Stimulated activated CD8-positive, alpha-beta memory T cell treated with anti-CD3 and anti-CD28 coated beads, Interleukin-2, amount 100 ng/mL, for 48 hours (primary cell): ENCODE measurements around the gene GRIN3A.

ENCODE experiments used
- DNase-seq, 2 donors: peaks; one replicate each; pipeline ENCODE4 v3.0.0-alpha.2; 2020; ENCODE audit warnings: low read depth in 2 of 2

Gene GRIN3A

DNA sequence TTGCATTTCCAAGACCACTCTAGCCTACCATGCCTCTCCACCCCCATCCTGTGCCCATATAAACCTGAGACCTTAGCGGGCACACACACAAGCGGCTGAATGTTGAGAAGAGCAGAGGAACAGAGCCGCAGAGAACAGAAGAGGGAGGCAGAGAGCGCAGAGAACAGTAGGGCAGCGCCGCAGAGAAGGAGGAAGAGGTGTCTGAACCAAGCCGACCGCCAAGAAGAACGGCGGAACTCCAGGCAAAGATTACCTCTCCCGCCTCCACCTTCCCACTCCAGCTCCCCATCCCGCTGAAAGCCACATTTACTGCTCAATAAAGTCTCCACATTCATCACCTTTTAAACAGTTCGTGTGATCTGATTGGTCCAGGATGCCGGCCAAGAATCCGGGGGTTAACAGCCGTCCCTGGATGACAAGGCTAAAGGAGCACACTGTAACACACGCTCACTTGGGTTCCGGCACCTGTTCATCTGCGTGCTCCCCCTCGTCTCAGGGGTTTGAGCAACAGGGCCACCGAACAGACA is 33.2 kb downstream of the GRIN3A start:
- peak; percentile 7 to 17 for DNase-seq

DNA sequence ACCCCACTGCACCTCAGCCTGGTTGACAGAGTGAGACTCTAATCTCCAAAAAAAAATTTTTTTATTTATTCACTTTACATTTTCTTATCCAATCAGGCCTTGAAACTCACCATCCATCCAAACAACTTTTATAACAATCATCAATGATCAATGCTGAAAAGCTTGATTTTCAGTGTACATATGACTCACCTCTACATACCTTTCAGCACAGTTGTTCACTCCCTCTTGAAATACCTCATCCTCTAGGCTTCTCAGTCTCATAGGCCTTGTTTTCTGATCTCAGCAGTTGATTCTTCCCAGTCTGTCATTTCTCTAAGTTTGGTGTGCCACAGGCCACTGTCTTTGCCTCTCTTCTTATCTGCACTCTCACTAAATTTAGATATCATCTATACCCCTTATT is 36.2 kb downstream of the GRIN3A start:
- DNase-seq: no peak

DNA sequence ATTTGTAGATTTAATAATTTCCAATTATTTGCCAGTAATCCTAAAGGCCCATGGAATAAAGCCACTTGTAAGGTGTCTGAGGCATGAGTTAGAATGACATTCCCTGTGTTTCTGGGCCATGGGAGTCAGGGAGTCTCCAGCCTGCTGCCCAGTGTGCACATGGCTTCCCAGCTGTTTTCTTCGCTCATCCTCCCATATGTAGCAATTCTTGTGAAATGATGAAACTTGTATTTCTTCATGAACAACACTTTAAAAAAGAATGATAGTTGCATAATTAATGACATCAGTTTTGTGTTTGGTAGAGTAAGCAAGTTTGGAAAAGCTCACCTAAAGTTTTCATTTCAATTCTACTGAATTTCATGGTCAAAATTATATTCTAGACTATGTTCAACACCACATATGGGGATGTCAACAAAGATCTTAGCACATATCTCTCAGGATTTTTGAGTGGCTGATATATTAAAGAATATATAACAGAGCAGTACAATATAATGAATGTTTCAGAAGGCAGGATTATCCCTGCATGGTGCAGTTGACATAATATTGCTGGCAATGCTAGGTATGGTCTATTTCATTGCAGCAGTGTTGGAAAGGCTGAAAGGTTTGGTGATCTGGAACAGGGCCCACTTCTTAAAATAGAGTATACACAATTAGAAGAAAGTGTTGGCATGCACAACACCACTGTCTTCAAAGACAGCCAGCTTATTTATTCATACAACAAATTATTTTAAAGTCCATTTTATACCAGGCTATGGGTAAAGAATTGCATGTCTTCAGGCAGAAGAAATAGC is 44.7 kb downstream of the GRIN3A start:
- no peak for DNase-seq

DNA sequence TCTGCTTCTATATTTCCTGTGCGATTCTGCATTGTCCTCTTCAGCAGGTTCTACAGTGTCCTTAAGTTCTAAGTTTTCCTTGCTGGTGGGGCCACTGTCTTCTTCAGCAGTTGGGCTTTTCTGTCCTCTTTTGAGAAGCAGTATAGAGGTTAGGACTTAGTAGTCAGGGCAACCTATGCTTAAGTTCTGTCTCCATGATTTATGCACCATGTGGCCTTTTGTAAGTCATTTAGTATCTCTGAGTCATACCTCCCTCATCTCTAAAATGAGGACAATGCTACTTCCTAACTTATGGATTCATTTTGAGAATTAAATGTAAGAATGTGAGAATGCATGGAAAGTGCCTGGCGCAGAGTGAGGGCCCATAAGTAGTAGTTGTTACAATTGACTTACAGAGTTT is 46.8 kb downstream of the GRIN3A start:
- DNase-seq: no peak

DNA sequence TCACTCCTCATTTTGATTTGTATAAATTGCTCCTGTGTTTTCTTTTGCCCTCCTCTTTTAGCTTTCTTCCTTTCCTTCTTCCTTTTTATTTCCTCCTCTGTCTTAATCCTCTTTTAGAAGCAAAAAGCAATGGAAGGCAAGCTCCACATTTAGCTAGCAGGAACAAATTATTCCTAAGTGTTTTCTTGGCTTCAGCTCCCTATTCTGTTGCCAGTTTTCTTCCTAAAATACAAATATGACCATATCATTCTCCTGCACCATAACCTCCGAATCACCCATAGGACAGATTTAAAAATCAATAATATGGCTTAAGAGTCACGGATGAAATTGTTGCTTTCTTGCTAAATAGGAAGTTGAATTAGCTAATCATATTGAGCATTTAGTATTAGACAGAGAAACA is 49.4 kb downstream of the GRIN3A start:
- DNase-seq: no peak

DNA sequence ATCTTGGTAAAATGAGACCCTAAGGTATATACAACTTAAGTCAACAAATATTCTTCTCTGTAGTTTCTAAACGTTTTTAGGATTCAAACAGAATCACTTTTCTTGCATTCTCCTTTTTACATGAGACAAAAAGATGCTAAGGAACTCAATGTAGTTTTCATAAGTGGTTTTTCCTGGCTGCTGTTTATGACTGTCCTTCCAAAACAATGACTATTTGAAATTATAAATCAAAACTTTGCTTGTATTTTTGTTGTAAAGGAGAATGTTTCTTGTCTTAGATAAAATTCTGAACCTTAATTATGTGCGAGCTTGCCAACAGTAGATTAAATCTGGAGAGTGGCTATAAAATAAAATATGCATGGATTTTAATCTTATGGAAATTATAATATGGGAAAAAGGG is 53.8 kb downstream of the GRIN3A start:
- DNase-seq: no peak

DNA sequence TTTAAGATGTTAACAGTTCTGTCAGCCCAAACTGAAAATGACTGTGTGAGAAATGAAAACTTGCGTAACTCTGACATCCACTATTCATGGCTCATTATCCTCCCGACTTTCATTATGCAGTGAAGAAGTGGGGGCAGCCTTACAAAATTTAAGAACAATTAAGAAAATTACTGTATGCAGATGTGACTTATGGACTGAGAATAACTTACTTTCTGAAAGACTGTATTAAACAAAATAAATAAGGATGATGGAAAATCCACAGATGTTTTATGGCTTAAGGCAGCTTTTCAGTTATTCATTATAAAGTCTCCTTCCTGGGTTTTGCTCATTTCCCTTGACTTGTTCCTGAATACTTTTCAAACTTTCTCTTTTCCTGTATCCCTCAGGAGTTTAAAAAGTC is 55.2 kb downstream of the GRIN3A start:
- DNase-seq: no peak

DNA sequence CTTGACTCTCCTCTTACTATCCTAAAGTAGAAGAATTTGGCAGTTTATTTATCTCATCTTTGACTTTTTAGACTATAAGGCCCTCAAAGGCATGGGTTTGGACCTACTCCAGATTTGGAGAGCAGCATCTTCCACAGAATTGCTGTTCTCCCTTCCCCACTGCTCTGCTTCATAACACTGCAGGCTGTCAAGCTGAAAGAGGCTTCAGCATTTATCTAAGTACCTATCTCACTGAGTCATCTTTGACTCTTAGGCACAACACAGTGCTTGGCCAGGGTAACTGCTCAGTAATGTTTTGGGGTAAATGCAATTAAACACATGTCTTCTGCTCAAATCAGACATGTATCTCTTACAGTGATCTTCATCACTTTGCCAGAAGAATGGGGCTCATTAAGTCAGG is 60.6 kb downstream of the GRIN3A start:
- no peak for DNase-seq

DNA sequence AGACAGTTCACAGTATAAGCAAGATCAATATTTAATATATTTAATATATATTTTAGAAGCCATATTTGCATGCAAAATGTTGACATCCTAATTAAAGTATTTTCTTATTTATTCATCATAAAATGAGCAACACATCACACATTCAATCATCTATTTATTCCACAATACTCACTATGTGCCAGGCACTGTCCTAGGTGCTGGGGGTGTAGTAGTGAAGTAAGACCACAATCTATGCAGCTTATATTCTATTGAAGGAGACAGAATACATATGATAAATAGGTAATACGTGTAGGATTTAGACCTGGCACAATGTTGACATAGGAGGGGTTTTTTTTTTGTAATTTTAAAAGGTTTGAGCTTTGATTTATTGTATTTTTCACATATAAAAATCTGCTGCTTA is 63.1 kb downstream of the GRIN3A start:
- no peak for DNase-seq

DNA sequence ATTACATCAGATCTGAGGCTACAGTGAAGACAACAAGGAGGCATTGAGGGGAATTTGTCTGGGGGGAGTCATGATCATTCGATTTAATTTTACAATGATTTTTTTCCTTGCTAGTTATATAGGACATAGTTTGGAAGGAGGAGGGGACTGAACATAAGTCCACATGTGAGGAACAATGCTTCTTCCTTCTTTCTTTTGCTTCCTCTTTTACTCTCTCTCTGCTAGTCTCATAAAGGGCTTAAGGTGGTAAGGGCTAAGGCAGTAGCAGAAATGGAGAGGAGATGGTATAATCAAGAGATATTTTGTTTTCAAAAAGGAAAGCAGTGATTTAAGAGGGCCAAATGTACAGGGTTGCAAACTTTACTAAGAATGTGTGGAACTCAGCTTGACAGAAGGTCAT is 64.3 kb downstream of the GRIN3A start:
- DNase-seq: no peak

DNA sequence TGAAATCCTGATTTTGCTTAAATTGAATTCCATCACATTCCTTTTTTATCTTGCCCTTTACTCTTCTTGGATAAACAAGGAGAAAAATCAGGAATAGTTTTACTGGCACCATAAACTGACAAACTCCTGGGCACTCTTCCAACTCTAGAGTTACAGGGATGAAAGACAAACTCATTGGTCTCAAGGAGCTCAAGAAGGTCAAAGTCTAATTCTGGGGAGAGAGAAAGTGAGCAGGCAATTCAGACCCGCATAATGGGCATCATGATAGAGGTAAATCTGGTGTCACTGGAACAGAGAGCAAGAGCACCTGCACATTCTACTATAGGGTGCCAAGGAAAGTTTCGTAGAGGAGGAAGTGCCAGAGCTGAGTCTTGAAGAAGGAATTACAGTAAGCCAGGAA is 64.8 kb downstream of the GRIN3A start:
- no peak for DNase-seq

DNA sequence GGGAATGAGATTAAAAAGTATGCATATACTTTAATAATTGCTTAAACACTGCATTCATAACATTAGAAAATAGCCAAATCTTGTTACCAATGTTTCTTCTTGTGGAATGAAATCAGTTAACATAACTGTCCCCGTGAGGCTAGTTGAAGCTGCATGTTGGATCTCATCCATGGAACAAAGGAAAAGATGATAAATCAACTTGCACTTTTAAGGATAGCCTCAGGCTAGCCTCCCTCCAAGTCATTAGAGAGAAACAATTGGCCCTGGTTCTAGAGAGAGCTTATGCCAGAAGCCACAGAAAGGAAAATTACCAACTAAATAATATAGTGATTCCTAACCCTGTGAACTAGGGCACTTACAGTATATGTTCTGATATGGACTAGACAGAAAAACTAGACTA is 66.9 kb downstream of the GRIN3A start:
- DNase-seq: no peak

DNA sequence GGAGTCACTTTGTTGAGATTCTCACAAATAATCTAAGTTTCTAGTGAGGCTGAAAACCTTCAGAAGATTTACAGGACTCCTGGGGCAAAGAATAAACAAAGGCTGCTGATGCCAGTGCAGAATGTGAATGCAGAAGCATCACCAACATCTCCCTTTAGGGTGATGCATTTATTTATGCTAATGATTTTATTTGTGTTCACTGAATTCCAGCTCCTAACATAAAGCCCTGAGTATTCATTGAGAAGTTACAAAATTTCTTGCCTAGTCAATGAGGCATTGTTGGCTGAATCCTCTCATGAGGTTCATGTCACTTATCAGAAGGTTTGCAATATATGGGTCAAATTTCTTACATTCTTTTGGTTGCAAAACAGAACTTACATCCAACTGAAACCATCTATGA is 70.0 kb downstream of the GRIN3A start:
- DNase-seq: no peak

DNA sequence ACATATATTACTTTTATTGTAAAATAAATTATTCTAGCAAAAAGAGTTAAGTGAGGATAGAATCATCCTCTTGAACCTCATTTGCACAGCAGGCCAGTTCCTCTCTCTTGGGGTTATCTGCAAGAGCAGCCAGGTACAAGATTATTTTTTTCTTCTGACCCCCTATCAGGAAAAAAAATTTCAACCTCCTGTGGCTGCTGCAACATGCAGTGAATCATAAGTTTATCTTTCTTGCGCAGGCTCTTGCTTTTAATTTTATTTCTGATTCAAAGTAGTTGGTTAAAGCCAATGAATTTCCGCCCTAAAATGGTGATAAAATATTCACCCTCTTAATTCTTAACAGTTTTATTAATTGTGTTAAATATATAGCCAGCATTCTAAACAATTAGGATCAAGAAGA is 74.0 kb downstream of the GRIN3A start:
- DNase-seq: no peak

DNA sequence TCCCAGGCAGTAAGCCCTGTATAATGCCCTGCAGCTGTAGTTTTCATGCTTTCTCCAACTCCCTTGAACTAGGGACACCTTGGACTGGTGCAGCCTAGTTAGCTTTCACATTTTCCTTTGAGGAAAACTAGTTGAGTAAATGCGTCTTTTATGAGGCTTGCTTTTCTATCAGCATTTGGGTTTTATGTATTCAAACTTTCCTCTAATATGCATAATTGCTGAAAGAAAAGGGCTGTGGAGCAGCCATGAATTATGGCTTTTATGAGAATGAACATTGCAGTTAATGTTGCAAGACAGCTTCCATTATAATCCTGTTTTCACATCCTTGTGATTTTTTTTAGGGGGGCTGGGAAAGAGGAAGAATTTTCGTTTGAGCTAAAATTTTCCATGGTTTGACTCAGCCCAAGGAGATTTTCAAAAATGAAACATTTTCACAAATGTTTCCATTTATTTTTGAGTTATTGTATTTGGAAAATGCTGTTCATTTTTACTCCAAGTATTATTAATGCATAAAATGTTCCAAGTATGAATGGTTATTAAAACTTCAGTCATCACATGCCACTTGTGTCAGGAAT is 85.8 kb downstream of the GRIN3A start:
- no peak for DNase-seq

DNA sequence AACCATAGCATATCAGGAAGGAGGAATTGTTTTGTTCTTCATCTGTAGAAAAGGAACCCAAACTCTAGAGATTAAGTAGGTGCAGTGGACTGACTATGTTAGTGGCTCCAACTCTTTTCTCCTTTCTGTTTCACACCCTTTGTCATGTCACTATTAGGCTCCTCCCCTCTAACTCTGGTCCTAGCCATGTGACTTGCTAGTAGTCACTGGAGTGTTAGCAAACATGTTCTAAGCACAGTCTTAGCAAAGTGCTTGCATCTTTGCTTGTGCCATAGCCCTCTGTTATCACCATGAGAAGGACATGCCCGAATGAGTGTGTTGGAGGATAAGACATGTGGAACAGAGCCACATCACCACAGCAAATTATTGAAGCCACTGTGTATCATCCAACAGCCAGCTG is 88.3 kb downstream of the GRIN3A start:
- no peak for DNase-seq

DNA sequence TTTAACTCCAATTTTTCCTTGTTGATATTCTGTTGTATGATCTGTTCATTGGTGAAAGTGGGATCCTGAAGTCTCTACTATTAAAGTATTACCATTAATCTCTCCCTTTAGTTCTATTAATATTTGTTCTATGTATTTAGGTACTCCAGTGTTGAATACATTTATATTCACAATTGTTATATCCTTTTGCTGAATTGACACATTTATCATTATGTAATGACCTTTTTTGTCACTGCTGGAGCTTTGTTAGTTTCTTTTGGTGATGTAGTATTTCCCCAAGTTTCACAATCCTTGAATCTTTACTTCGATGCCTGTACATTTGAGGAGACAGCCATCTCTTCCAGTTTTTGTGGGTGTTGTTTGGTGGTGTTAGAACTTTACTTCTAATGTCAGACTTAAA is 90.0 kb downstream of the GRIN3A start:
- no peak for DNase-seq

DNA sequence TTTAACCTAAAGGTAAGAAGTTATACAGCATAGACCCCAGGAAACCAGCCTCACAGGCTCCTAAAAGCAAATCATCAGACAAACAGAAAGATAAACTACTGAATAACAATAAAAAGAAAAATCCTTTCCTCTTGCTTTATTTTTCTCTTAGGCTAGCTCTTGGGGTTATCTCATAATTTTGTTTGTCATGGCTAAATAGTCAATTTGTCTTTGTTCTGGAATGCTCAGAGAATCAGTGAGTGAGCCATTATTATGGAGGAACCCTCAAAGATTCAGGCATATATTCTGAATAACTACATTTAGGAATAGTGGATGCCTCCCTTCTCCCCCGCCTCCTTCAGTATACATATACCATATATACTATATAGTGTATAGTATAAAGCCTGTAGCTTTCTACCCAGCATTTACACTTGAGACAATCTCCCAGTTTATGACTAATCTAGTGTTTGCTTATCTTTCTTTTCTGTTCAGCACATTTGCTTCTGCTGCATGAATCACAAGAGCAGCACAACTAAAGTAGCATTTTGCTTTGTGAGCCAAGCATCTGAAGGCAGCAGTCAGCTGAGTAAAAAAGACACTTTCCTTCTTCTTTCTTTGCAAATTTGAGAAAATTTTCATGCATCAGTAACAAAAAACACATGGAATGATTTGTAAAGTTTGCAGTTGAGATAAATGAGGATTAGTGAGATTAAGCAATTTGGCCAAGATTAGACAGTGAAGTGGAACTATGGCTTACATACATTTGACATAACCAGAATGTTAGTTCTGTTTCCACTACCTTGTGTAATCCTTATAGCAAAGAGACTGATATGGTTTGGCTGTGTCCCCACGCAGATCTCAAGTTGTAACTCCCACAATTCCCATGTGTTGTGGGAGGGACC is 98.4 kb downstream of the GRIN3A start:
- DNase-seq: no peak

DNA sequence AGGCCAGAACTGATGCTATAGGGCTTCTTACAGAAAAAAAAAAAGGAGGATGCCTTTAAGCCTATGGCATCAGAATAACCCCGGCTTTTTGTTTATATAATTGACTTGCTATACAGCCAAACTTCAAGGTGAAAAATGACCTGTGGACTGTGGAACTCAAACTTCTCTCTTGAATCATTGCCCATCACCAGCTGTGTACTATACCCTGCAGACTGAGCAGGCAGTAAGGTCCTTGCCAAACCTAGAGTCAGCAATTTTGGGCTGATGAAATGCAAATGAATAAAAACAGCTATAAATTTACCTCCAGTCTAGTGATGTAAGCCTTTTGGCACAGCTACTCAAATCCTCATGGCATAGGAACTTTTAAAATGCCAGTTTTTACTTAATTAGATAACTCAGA is 99.1 kb downstream of the GRIN3A start:
- no peak for DNase-seq

DNA sequence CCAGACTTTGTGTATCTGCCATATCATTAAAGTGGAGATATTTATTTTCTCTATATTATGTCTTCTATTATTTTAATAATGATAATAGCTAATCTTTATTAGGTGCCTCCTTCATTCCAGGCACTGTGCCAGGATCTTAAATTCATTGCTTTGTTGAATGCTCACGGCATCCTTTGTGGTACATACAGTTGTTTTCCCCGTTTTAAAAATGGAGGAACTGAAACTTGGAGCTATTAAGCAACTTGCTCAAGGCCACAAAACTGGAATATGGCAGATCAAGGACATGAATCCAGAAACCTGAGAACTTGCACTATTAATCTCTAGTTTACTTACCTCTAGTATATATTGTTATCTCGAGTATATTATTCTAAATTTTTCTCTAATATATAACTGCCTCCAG is 102.2 kb downstream of the GRIN3A start:
- no peak for DNase-seq

DNA sequence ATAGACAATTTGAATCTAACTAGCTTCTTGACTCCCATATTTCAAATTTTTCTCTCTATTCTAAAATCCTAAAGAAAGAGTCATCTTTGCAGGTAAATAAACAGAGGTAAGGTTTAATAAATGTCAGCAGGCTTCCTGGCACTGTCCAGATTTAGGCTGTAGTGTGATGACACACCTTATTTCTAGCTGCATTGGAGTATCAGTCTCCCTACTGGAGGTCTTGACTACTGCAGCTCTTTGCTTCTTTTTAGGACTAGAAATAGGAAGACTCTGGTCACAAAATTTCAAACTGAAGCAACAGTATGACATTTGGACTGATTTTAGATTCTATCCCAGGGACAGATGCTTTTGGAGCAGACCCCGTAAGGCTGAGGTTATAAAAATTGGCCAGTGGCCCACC is 103.0 kb downstream of the GRIN3A start:
- no peak for DNase-seq

DNA sequence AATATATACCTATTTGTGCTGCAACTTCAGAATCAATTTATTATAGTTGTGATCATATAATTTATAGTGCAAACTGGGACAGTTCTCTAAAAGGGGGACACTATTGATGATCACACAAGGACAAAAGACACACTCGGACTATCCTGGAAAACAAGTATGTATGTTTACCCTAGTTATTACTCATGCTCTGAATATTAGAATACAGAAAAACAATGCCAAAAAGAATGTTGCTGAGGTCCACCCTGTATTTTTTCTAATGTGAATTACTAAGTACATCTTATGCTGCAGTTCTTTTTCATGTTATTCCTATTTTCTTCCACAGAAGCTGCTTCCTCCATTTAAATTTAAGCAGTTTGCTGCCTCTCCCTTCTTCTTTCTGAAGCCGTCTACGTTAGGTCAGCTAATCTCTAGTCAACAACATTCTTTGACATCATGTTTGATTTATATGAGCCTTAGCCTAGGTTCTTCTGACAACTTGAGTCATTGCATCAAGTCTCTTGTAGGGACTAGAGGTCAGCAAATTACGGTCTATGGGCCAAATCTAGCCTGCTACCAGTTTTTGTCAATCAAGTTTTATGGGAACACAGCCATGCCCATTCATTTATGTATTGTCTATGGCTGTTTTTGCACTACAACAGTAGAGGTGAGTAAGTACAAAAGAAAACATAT is 103.6 kb downstream of the GRIN3A start:
- DNase-seq: no peak
